Trophoblast cell (in vitro differentiated cells and primary cell): ENCODE results near the gene P2RX7.

ENCODE experiments used
- DNase-seq, 2 donors: peaks; one replicate each; pipeline ENCODE4 v3.0.0-alpha.2; 2016
- H2AFZ ChIP-seq: 2 replicates; pipeline ENCODE4 v1.6.1; 2013; ENCODE audit warnings: low read length, moderate library complexity, mild to moderate bottlenecking; ENCODE audit not compliant: insufficient read depth, poor library complexity
- H2AK5ac ChIP-seq: 2 replicates; pipeline ENCODE4 v1.6.1; 2013; ENCODE audit warnings: mild to moderate bottlenecking, low read length
- H2BK120ac ChIP-seq: 2 replicates; pipeline ENCODE4 v1.6.1; 2013; ENCODE audit warnings: low read length, mild to moderate bottlenecking, moderate library complexity; ENCODE audit not compliant: insufficient read depth, poor library complexity
- H2BK12ac ChIP-seq: 2 replicates; pipeline ENCODE4 v1.6.1; 2013; ENCODE audit warnings: mild to moderate bottlenecking, low read length, moderate library complexity
- H2BK5ac ChIP-seq: 2 replicates; pipeline ENCODE4 v1.6.1; 2013; ENCODE audit warnings: low read length, low read depth, moderate library complexity, mild to moderate bottlenecking; ENCODE audit not compliant: poor library complexity
- H3K14ac ChIP-seq: 2 replicates; pipeline ENCODE4 v1.6.1; 2013; ENCODE audit warnings: mild to moderate bottlenecking, low read length
- H3K18ac ChIP-seq: 2 replicates; pipeline ENCODE4 v1.6.1; 2013; ENCODE audit warnings: mild to moderate bottlenecking, low read length
- H3K23ac ChIP-seq: 2 replicates; pipeline ENCODE4 v1.6.1; 2013; ENCODE audit warnings: low read length
- H3K27ac ChIP-seq: 2 replicates; pipeline ENCODE4 v1.5.1; 2013; ENCODE audit warnings: low read depth, mild to moderate bottlenecking, inconsistent platforms, low read length, moderate library complexity
- H3K27me3 ChIP-seq: 2 replicates; pipeline ENCODE4 v1.6.1; 2013; ENCODE audit warnings: inconsistent platforms, mild to moderate bottlenecking, low read length, moderate library complexity; ENCODE audit not compliant: insufficient read depth
- H3K36me3 ChIP-seq, 2 experiments: 1 replicate in 1 of 2; 2 replicates in 1 of 2; pipeline ENCODE4 v1.6.1; 2013; ENCODE audit warnings: low read length in 2 of 2, mild to moderate bottlenecking in 2 of 2, moderate library complexity in 1 of 2; ENCODE audit not compliant: insufficient read depth in 2 of 2, control insufficient read depth in 1 of 2
- H3K4ac ChIP-seq: 2 replicates; pipeline ENCODE4 v1.6.1; 2013; ENCODE audit warnings: low read depth, mild to moderate bottlenecking, low read length, moderate library complexity
- H3K4me1 ChIP-seq, 2 experiments: 1 replicate in 1 of 2; 2 replicates in 1 of 2; pipeline ENCODE4 v1.6.1; 2013; ENCODE audit warnings: low read length in 2 of 2, mild to moderate bottlenecking in 2 of 2, moderate library complexity in 1 of 2; ENCODE audit not compliant: insufficient read depth in 2 of 2, control insufficient read depth in 1 of 2
- H3K4me2 ChIP-seq: 2 replicates; pipeline ENCODE4 v1.6.1; 2013; ENCODE audit warnings: inconsistent platforms, mild to moderate bottlenecking, low read length, moderate library complexity
- H3K4me3 ChIP-seq: 2 replicates; pipeline ENCODE4 v1.5.1; 2013; ENCODE audit warnings: mild to moderate bottlenecking, low read depth, low read length, inconsistent platforms
- H3K79me1 ChIP-seq: one replicate; pipeline ENCODE4 v1.6.1; 2013; ENCODE audit warnings: low read length
- H3K79me2 ChIP-seq: 2 replicates; pipeline ENCODE4 v1.6.1; 2013; ENCODE audit warnings: low read length, mild to moderate bottlenecking; ENCODE audit not compliant: control insufficient read depth, insufficient read depth, poor library complexity
- H3K9ac ChIP-seq: 2 replicates; pipeline ENCODE4 v1.6.1; 2013; ENCODE audit warnings: mild to moderate bottlenecking, low read length
- H3K9me3 ChIP-seq: 2 replicates; pipeline ENCODE4 v1.6.1; 2013; ENCODE audit warnings: low read depth, mild to moderate bottlenecking, control low read depth, inconsistent platforms, low read length; ENCODE audit not compliant: insufficient read depth
- H4K12ac ChIP-seq: 2 replicates; pipeline ENCODE4 v1.6.1; 2013; ENCODE audit warnings: low read depth, mild to moderate bottlenecking, low read length, moderate library complexity
- H4K8ac ChIP-seq: 2 replicates; pipeline ENCODE4 v1.6.1; 2013; ENCODE audit warnings: low read depth, mild to moderate bottlenecking, low read length, moderate library complexity
- H4K91ac ChIP-seq: one replicate; pipeline ENCODE4 v1.6.1; 2013; ENCODE audit warnings: low read depth, mild to moderate bottlenecking, low read length, moderate library complexity
- WGBS: extraction: QIAGEN DNeasy Blood & Tissue Kit; methylation state at CpG from one replicate; pipeline ENCODE4 v1.1.7; 2013; ENCODE audit warnings: missing lambda C conversion rate; ENCODE audit not compliant: insufficient read length, insufficient coverage; ENCODE audit errors: extremely low coverage; 5-methylcytosine and 5-hydroxymethylcytosine counted together

P2RX7 gene

DNA sequence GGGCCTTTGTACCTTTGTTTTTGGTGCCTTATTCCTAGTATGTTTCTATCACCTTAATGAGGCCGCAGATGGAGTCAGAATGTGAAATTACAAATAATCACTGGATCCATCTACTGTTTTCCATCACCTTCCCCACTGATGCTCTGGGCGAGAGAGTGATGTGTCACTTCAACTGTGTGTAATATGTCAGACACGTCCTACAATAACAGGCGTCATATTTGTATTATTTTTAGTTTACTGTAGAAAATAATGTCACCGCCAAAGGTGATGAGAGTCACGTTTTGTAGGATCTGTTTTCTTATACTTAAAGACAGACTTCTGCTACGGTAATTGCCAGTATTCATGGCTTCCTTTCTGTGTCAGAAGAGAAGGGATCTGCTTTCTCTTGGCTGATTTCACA, 54.8 kb downstream of the P2RX7 start:
- whole genome bisulfite sequencing: no CpG with 5 or more reads among the region's 7 CpGs
- no peak overlapping the region for H4K12ac ChIP-seq

DNA sequence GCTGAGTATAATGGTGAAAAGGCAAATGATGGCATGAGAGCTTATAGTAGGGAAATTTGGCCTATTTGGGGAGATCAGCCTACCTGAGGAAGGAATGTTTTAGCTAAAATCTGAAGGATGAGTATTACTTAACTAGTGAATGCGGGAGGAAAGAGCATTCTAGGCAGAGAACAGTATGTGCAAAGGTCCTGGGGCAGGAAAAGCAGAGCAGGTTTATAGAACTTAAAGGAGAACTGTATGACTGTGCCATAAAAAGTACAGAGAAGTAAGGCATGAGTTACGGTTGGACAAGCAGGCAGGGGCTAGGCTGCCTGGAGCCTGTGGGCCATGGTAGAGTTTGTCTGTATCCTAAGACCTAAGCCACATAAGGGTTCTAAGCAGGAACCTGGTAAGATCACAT, 55.6 kb downstream of the P2RX7 start:
- no peaks in the 10 kb centered on the region for H3K27me3 ChIP-seq
- H3K18ac ChIP-seq: no peak overlapping the region
- no CpG with 5 or more reads among the region's 2 CpGs for WGBS

More for the DNA sequence above, 54.8 kb downstream of the P2RX7 start:
- no peak overlapping the region for H3K18ac ChIP-seq
- no peaks in the 10 kb centered on the region for H3K27me3 ChIP-seq
- H2BK120ac ChIP-seq: no peak overlapping the region
- no peak for DNase-seq
- no peak overlapping the region for H4K8ac ChIP-seq
- no peak overlapping the region for H3K14ac ChIP-seq
- H3K36me3 ChIP-seq: no peaks in the 10 kb centered on the region
- H3K9me3 ChIP-seq: no peaks in the 10 kb centered on the region
- no peak overlapping the region for H2AFZ ChIP-seq
- no peak overlapping the region for H2BK12ac ChIP-seq
- no peak overlapping the region for H3K4me2 ChIP-seq
- no peak overlapping the region for H3K4me3 ChIP-seq
- H3K27ac ChIP-seq: no peak overlapping the region
- H3K79me2 ChIP-seq: no peaks in the 10 kb centered on the region
- H3K79me1 ChIP-seq: peaks cover 2% of the 10 kb centered on the region
- H3K4ac ChIP-seq: no peak overlapping the region
- H3K23ac ChIP-seq: no peak overlapping the region
- H4K91ac ChIP-seq: no peak overlapping the region
- no peak overlapping the region for H2BK5ac ChIP-seq
- no peak overlapping the region for H3K9ac ChIP-seq
- peaks cover 0 to 4% of the 10 kb centered on the region in 2 experiments for H3K4me1 ChIP-seq
- no peak overlapping the region for H2AK5ac ChIP-seq

GRCh38 chr12:121189131-121189530, 56.5 kb downstream of the P2RX7 start:
- DNase-seq: no peak
- no peaks in the 10 kb centered on the region for H3K27me3 ChIP-seq
- no peak overlapping the region for H2BK5ac ChIP-seq
- H3K4me1 ChIP-seq: peaks cover 0 to 4% of the 10 kb centered on the region in 2 experiments
- no peak overlapping the region for H4K91ac ChIP-seq
- H3K9ac ChIP-seq: no peak overlapping the region
- no peak overlapping the region for H3K4me2 ChIP-seq
- no peak overlapping the region for H2AFZ ChIP-seq
- H4K12ac ChIP-seq: no peak overlapping the region
- no peak overlapping the region for H3K14ac ChIP-seq
- H3K9me3 ChIP-seq: no peaks in the 10 kb centered on the region
- H3K27ac ChIP-seq: no peak overlapping the region
- WGBS: no CpG with 5 or more reads among the region's 9 CpGs
- H2BK120ac ChIP-seq: no peak overlapping the region
- H3K79me2 ChIP-seq: no peaks in the 10 kb centered on the region
- no peak overlapping the region for H4K8ac ChIP-seq
- H3K4ac ChIP-seq: no peak overlapping the region
- no peak overlapping the region for H2AK5ac ChIP-seq
- no peak overlapping the region for H3K23ac ChIP-seq
- H3K79me1 ChIP-seq: peaks cover 2% of the 10 kb centered on the region
- H3K18ac ChIP-seq: no peak overlapping the region
- no peak overlapping the region for H3K4me3 ChIP-seq
- no peaks in the 10 kb centered on the region for H3K36me3 ChIP-seq
- no peak overlapping the region for H2BK12ac ChIP-seq

More for the DNA sequence above, 55.6 kb downstream of the P2RX7 start:
- Histone ChIP-seq H4K12ac (no peak overlapping the region), H3K79me1 (peaks cover 2% of the 10 kb centered on the region), H3K14ac (no peak overlapping the region), H3K4ac (no peak overlapping the region), H3K23ac (no peak overlapping the region), H3K27ac (no peak overlapping the region), H2AK5ac (no peak overlapping the region), H3K9ac (no peak overlapping the region), H3K36me3 (no peaks in the 10 kb centered on the region), H3K9me3 (no peaks in the 10 kb centered on the region), H2AFZ (no peak overlapping the region), H3K4me3 (no peak overlapping the region), H2BK5ac (no peak overlapping the region), H4K91ac (no peak overlapping the region), H4K8ac (no peak overlapping the region), H3K4me1 (peaks cover 0 to 4% of the 10 kb centered on the region in 2 experiments), H2BK12ac (no peak overlapping the region), H3K79me2 (no peaks in the 10 kb centered on the region), H2BK120ac (no peak overlapping the region), H3K4me2 (no peak overlapping the region)
- DNase-seq: peak in 1 of 2 donors; percentile 23

- H2BK120ac ChIP-seq: no peak overlapping the region
- H3K79me1 ChIP-seq: no peaks in the 10 kb centered on the region
- no peak for DNase-seq
- H3K9me3 ChIP-seq: no peaks in the 10 kb centered on the region
- H3K4me2 ChIP-seq: no peak overlapping the region
- no peak overlapping the region for H3K23ac ChIP-seq
- H3K14ac ChIP-seq: no peak overlapping the region
- H2AK5ac ChIP-seq: no peak overlapping the region
- no peak overlapping the region for H4K12ac ChIP-seq
- H2BK12ac ChIP-seq: no peak overlapping the region
- no peaks in the 10 kb centered on the region for H3K36me3 ChIP-seq
- no peaks in the 10 kb centered on the region for H3K27me3 ChIP-seq
- no peak overlapping the region for H4K91ac ChIP-seq
- H2AFZ ChIP-seq: no peak overlapping the region
- no peak overlapping the region for H4K8ac ChIP-seq
- H2BK5ac ChIP-seq: no peak overlapping the region
- no peak overlapping the region for H3K27ac ChIP-seq
- H3K18ac ChIP-seq: no peak overlapping the region
- H3K79me2 ChIP-seq: no peaks in the 10 kb centered on the region
- no peaks in the 10 kb centered on the region for H3K4me1 ChIP-seq
- H3K4ac ChIP-seq: no peak overlapping the region
- no peak overlapping the region for H3K9ac ChIP-seq
- no CpG with 5 or more reads among the region's 9 CpGs for WGBS
- H3K4me3 ChIP-seq: no peak overlapping the region
These were observed 57.0 kb downstream of the P2RX7 start for GRCh38 chr12:121189619-121190155.
